HTR-8/SVneo (cell line): ENCODE results near the gene IDH3B.
"Not testable (repeated sequence)": the region's sequence is repeated elsewhere in the genome, so short reads cannot be mapped to it uniquely, and the experiment has no call there.

Experiments
- DNase-seq: peaks from one replicate; pipeline ENCODE4 v3.0.0; 2011; ENCODE audit warnings: low spot score, mixed read lengths; ENCODE audit not compliant: insufficient read length
- FAIRE-seq: peaks from 2 replicates; lab custom pipeline; 2011; peaks lifted over from hg19 to GRCh38; lab: Jason Lieb, UNC

Gene IDH3B

DNA sequence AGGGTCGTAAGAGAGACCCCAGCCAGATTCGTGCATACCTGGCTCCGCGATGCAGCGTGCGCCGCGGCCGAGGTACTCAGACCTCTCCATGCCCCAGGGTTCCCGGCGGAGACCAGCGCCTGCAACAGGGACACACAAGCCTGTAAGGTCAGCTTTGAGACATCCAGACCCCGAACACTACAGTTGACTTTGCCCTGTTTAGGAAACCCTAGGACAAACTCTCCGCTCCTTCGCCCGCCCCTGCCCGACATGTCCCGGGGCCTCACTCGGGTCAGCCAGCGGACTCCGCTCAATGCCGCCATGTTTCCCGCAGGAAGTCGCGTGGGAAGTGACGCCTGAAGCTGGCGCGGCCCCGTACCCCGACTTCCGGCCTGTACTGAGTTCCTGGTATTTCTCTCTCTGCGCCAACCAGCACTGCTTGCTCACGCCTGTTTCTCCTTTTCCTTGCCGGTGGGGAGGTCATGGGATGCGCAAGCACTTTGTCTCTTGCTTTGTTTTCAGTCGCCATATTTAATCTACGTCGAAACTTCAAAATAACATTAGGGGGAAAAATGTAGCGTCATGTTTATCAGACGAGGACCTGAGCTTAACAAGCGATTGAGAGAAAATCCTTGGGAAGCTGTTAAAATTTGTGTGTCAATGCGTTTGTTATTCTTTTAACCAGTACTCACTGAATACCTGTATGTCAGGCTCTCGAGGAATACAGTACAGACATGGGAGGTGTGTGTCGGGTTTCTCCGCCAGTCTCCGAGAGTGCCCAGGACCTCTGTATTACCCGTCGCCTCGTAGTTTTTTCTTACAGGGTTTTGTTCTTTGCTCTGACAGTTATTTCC lies at the start of gene IDH3B:
Gene IDH3B, minus strand, starts transcription at position 330 of the 833 bp plus-strand sequence. Its CDS starts 28 bp downstream, at position 302.
- peak; percentile 90 for DNase-seq
- peak; percentile 84 for FAIRE-seq

DNA sequence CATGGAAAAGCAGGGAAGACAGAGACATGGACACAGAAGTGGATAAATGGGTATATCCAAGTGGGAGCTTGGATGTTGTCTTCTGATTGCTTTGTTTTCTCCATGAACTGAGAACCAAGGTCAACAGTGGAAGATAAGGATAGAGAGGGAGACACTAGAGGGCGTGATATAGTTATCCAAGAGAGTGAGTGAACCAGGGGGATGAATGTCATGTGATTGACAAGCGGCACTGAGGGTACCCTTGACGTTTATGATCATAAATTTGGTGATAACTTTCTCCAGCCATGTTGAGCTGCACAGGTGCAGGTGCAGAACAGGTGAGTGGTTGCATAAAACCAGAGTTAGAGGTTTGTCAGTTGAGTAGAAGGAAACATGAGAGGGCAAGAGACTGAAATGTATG lies 49.3 kb upstream of the IDH3B start:
- FAIRE-seq = peak; percentile 52
- no peak for DNase-seq

DNA sequence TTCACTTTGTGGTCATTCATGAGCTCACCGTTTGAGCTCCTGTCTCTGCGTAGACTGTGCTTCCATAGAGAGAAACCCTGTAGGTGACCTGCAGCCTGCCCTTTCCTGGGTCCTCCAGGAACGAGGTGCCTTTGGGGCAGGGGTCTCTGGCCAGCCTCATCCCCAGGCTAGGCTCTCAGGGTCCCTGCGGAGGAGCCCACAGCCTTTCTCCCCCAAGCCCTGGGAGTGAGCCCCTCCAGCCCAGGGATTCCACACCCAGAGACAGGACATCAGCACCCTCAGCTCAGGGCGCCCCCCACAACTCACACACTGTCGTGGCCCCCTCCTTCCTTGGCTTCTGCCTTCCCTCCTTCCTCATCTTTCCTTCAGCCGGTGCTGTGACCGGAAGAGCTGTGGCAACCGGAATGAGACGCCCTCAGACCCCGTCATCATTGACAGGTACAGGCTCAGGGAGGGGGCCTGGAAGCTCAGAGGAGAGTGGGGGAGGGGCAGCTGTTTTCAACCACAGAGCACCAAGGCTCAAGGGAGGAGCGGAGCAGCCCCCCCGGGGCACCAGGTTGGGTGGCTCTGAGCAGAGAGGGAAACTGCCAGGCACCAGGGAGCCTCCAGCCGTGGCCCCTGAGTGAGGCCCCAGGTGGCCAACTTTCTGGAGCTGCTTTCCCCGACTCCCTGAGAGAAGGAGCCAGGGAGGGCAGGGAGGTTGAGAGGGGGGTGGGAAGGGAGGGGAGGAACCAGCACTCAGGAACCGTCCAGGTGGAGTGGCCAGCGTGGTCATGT lies 45.4 kb upstream of the IDH3B start:
- DNase-seq = no peak
- FAIRE-seq = no peak

DNA sequence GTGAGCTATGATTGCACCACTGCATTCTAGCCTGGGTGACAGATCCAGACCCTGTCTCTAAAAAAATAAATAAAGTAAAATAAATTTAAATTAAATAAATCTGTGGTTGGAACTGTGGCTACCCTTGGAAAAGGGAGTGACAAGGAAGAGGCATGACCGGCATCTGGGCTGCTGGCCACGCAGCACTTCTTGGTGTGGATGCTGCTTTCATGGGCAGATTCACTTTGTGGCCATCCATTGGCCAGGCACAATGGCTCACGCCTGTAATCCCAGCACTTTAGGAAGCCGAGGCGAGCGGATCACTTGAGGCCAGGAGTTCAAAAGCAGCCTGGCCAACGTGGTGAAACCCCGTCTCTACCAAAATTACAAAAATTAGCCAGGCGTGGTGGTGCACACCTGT lies 44.6 kb upstream of the IDH3B start:
- DNase-seq = no peak
- FAIRE-seq = no peak

DNA sequence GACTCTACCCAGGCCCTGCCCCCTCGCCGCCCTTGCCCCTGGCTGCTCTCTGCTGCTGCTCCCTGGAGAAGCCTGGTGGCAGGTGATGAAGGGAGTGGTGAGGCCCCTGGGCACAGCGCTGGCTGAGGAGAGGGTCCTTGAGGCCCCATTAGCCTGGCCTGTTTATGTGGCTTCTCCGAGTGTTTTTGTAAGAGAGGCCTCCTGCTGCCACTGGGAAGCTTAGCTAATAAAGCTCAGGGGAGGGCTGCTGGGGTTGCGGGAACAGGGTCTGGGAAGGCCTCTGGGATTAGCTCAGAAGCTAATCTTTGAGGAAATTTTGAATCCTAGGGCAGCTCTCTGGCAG lies 44.0 kb upstream of the IDH3B start:
- DNase-seq (no peak), FAIRE-seq (no peak)

DNA sequence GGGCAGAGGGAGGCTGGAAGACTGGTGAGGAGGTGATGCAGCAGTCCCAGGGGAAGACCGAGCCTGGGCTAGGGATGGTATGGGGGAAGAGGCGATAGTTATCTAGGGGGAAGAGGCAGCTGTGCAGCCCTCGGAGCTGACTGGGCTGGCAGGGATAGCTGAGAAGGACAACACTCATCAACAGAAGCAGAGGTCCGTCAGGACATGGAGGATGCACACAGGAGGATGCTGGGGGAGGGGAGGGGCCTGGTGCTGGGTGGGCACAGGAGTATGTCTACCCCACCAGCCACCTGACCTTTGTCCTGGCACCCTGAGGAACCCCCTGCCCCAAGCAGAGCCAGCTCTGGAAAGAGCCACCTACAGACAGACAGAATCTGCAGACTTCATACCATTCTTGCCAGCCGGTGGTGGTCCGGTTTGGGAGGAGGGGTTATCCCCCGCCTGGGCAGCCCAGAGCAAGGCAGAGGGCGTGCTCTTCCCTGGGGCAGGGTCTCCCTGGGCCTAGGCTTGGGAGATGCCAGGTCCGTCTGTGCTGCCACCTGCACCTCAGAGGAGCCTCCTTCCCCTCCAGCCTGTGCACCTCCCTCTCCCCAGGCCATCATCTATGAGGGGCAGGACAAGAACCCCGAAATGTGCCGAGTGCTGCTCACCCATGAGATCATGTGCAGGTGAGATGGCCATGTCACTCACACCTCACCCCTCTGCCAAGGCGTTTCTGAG lies 43.5 kb upstream of the IDH3B start:
- no peak for DNase-seq
- no peak for FAIRE-seq

DNA sequence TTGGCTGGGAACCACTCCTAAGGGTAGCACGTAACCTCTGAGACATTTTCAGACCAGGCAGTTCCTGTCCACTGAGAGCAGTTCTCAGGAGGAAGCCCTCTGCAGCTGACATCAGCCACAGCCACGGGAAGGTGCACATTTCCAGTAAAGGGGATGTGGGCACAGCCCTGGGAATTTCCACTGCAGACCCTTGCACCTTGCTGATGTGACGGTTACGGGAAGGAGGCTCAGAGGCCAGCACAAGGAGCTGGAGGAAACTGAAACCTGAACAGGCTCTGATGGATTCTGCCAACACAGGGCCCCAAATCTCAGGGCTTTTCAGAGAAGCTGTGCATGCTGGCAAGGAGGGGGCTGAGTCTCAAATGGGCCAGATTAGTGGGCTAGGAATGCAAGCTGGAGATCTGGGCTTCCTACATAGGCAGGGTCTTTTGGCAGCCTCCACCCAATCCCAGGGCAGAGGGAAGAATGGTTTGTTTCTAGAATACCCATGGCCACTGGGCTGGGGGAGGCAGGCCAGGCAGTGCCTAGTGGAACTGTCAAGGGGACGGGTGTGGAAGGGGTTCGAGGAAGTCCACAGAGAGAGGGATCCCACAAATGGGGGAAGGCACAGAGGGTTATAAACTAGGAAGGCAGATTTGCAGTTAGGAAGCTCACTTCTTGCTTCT lies 42.8 kb upstream of the IDH3B start:
- FAIRE-seq (no peak), DNase-seq (no peak)

DNA sequence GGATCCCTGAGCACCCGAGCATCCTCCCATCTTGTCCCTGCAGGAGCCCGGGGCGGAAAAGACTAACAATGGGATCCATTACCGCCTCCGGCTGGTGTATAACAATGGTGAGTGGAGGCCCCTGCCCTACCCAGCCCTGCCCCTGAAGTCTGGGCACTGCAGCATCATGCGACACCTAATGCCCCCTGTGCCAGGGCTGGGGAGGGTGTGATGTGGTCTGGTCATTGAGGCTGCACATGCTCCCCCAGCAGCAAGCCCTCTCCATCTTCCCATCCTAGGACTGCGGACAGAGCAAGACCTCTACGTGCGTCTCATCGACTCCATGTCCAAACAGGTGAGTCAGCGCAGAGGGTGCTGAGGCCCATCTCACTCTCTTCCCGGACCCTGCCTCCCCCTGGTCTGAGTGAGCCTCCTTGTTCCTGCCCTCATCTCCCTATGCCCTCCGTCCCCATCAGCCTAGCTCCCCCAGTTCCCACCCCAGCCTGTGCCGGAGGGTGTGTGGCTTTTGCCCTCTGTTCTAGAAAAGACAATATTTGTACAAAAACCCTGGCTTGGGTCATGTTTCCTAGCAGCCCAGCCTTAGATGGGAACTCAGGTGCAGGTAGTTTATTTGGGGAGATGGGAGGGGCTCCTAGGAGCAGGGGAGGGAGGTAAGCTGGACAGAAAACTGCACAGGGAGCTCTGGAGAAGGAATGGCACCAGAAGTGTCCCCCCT lies 42.1 kb upstream of the IDH3B start:
- no peak for DNase-seq
- no peak for FAIRE-seq

DNA sequence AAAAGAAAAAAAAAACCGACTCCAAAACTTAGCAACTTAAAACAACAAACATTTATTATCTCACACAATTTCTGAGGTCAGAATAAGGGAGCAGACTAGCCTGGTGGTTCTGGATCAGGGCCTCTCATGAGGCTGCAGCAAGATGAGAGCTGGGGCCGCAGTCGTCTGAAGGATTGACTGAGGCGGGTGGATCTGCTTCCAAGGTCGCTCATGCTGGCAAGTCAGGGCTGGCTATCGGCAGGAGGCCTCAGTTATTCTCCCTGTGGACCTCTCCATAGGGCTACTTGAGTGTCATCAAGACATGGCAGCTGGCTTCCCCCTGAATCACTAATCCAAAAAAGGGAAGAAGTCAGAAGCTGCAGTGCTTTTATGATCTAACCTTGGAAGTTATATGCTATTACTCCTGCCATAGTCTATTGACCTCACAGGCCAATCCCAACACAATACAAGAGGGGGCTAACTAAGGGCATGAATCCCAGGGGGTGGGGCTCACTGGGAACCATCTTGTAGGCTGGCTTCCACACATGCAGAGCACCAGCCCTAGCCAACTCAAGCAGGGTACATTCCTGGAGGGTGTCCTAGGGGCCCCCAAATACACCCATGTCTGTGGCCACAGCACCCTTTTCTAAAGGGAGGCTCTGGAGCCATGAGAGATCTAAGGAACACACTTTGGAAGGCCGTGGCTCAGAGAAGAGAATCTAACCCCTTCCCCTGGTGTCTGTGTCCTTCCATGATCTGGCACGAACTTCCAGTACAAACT lies 39.9 kb upstream of the IDH3B start:
- DNase-seq (no peak), FAIRE-seq (no peak)

DNA sequence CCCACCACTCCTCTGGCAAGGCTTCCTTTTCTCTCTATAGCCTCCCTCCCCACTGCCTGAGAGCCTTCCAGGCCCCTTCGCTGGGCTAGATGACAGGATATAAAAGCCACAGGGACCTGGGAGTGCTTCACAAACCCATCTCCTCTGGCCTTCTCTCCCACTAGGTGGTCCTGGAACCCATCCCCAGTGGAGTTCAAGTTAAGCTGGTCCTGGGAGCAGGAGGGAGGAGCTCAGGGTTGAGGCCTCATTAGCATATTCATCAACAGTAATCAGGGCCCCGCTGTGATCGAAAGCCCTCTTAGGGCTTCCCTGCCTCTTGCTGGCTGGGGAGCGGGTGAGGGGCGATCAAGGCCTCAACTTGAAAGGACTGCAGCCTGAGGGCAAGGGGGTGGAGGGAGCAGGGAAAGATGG lies 37.7 kb upstream of the IDH3B start:
- DNase-seq (no peak), FAIRE-seq (no peak)

DNA sequence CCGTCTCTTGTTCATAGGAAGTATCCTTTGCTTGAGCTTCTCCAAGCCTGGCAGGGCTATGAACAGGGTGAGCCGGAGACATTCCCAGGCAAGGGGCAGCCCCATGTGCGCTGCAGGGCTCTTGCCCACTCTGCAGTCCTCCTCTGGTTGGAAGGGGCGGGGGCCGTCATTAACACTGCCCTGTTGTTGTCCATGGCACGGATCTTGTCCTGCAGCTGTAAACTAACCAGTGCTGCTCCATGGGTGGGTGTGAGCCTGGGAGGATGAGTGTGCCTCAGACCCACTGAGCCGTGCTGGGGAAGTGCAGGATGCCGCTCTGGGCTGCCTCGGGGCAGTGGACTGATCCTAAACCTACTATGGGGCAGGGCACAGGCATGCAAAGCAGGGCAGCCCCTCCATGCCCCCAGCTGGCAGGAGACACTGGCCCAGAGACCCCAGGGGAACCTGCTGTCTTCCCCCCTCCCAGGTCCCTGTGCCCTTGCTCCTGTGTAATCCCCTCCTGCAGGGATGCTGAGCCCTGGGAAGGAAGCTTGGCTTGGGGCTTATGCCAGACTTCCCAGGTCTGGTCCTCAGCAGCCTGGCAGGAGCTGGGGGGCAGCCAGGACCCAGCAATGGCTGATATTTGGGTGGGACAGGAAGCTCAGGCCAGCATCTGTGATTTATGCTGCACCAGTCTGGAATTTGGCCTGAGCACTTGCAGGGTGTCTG lies 37.1 kb upstream of the IDH3B start:
- DNase-seq (no peak), FAIRE-seq (peak; percentile 16)

DNA sequence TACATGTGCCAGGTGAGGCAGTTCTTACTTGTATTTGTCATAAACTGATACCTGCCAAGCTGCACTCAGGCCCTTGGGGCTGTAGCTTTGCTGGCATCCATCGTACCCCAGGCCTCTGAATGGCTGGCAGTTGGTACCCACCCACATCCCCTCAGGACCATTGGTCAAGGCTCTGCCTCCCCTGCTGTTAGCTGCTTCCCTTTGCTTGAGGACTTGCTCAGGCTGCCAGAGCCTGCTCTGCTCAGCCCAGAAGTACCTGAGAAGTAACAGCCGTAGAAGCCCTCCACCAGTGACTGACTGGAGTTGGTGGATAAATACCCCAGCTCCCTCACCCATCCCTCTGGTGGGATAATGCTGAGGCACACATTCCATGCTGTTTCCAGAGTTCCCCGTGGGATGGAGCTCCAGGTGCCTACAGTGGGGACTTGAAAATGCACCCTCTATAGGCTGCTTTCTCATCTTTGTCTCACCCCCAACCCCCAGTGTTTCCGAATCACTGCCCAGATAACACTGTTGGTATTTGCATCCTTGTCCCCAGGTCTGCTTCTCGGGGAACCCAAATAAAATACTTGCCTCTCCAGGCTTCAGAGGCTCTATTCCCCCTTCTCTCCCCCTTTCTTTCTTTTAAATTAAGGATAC lies 35.9 kb upstream of the IDH3B start:
- DNase-seq (no peak), FAIRE-seq (no peak)

DNA sequence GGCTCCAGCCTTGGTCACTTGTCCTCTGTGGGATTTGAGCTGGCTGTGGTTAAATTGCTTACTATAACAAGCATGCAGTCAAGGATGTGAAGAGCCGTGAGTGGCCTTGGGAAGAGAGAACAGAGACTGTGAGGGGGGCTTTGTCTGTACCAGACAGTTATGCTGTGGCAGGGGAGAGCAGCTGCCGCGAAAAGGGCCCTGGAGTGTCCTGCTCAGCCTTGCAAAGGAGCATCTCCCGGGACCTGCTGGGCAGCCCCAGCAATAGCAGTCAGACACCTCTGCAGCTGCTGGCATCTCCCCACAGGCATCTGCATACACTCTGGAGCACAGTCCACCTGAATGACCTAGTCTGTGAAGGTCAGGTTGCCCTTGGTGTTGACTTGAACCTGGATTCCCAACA lies 34.9 kb upstream of the IDH3B start:
- FAIRE-seq (no peak), DNase-seq (no peak)

DNA sequence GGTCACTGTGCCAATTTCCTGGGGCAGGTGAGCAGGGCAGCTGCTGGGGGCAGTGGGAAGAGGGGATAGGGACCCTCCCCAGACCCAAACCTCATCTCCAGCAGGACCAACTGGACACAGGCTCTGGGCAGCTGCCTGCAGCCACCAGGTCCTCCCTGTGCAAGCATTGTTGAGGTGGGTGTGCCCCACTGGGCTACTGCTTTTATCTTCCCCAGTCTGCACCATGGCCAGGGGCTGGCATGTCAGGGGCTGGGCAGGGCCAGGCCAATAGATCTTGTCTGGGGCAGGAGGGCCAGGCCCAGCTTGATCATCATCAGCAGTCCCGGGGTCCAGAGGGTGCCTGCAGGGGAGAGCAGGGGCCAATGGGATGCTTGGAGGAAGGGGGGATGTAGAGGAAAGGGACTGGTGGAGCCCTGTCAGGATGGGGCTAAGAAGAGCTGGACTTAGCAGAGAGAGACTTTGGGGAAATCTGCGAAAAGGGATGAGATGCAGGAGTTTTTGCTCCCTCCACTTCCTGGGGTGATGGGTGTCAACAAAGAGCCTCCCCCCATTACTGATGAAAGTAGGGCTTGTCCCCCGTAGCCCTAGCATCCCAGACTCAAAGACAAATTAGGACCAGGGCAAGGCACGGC lies 34.3 kb upstream of the IDH3B start:
- FAIRE-seq (no peak), DNase-seq (no peak)

DNA sequence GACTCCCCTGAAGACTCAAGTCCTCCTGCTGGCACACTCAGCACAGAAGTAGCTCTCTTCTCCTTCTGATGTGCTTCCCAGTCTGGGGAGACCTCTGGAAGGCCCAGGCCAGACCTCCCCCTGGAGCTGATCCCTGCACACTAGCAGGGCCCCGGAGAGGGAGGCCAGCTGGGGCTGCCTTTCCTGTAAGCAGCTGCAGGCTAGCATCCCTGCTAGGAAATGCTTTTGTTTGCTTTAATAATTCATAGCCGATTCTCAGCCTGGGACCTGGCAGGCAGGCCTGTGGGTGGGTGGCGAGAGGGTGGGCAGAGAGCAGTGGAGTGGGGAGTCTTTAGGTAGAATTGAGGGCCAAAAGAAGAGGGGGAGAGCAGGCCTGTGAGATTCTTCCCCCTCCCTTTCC lies 33.8 kb upstream of the IDH3B start:
- DNase-seq (no peak), FAIRE-seq (no peak)

DNA sequence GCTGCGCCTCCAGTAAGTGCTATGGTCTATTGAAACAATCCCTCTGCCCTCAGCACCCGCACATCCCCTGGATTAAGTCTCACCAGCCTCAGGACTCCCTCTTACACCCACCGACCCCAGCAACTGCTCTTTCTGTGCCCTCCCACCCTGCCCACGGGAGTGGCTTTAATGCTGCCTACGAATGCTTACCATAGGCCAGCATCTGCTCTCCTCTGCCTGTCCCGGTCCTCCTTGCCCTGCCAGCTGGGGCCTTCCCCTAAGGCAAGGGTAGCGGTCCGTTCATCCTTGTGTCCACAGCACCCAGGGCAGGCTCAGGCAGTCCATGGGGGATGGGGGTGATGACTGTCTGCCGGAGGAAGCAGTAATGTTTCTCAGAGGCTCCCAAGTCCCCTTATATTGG lies 32.6 kb upstream of the IDH3B start:
- no peak for FAIRE-seq
- DNase-seq = no peak

DNA sequence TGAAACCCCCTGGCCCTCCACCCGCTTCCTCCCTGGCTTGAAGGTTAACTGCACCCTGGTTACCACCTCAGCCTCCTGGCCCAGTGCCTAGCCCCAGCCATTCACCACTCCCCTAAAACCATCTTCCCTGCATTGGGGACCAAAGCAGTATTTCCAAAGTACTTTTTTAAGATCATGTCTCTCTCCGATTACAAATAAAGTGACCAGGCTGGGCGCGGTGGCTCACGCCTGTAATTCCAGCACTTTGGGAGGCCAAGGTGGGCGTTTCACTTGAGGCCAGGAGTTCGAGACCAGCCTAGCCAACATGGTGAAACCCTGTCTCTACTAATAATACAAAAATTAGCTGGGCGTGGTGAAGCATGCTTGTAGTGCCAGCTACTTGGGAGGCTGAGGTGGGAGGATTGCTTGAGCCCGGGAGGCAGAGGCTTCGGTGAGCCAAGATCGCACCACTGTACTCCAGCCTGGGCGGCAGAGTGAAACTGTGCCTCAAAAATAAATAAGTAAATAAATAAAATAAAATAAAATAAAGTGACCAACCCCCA lies 32.0 kb upstream of the IDH3B start:
- FAIRE-seq, DNase-seq: not testable (repeated sequence)
